Motor neuron (in vitro differentiated cells): ENCODE measurements around the gene FREM1. TPM values are rescaled to one million over a fixed set of nuclear protein-coding genes. Genes with fewer than 3 reads are reported as not detected.

ENCODE experiments used
- ATAC-seq, 8 experiments: fragments of 200-7000 bp; cut with Tn5 transposase; replicated peaks in 6 of 8; 2 replicates each; pipeline ENCODE4 v1.8.0; 2021; ENCODE audit warnings: mild to moderate bottlenecking in 8 of 8, moderate library complexity in 8 of 8
- H3K27ac ChIP-seq, 2 donors: fragments of 250-450 bp; sonication (Bioruptor Pico); 2 replicates each; pipeline ENCODE4 v1.9.0; 2021; ENCODE audit warnings: antibody characterized with exemption in 2 of 2, mild to moderate bottlenecking in 2 of 2, moderate library complexity in 1 of 2
- H3K4me1 ChIP-seq, 2 donors: fragments of 250-450 bp; sonication (Bioruptor Pico); replicated peaks in 1 of 2; 2 replicates each; pipeline ENCODE4 v1.6.1; 2021; ENCODE audit warnings: antibody characterized with exemption in 2 of 2, mild to moderate bottlenecking in 2 of 2, moderate library complexity in 1 of 2
- H3K4me3 ChIP-seq, 5 donors: fragments of 250-450 bp; sonication (Bioruptor Pico); 2 replicates each; pipeline ENCODE4 v1.9.0; 2021; ENCODE audit warnings: antibody characterized with exemption in 5 of 5, mild to moderate bottlenecking in 5 of 5, moderate library complexity in 4 of 5
- WGBS, 10 experiments: fragments of 450-650 bp; shearing (Covaris generic); methylation state at CpG; one replicate each; pipeline ENCODE4 v1.0.0; 2022; 5-methylcytosine and 5-hydroxymethylcytosine counted together
- in situ Hi-C, 9 experiments: fragments of 400-800 bp; cut with MboI; loops; one replicate each; pipeline ENCODE4 v1.15.0; 2021; ENCODE audit warnings: low sequenced_read_pairs in 9 of 9, low pct_unique_long_range_greater_than_20kb in 2 of 9; ENCODE audit not compliant: unreplicated experiment in 9 of 9
- total RNA-seq, 8 experiments: library from RNA; unstranded; fragments of 300-600 nt; gene quantifications; 2 replicates each; pipeline versions ENCODE4 v1.2.3 to v1.2.4, GENCODE V29; 2022

The FREM1 gene
- total RNA-seq, 8 experiments from 2014 or later = 0.42 to 55.6 (median 1.7) TPM

GRCh38 chr9:14857449-14858305 lies 52.6 kb downstream of the FREM1 start:
- Histone ChIP-seq H3K27ac (no peak overlapping the region), H3K4me1 (no peaks in the 10 kb centered on the region), H3K4me3 (no peak overlapping the region)
- no peak for ATAC-seq
- 54 to 100% (median 94%) methylated on average over 1 to 7 of the region's 7 CpGs; no CpG with 5 or more reads in 1 of the 10 experiments for WGBS, 10 experiments
- in situ Hi-C loops = no loop called here

DNA sequence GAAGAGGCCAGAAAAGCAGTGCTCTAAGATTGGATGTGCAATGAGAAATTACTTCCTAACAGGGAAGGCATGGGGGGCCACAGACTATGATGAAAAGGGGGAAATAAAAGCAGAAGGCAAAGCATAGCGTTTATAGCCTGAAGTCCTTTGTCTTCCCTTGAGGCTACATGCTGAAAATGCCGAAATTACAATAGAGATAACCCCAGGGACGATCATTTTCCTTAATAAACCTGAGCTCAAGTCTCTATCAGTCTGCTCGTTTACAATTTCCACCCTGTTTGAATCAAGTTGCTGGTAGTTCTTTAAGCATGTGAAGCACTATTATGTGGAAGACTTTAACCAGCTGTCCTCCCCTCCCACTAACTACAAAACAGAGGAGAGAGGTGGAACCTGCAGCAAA lies 60.4 kb downstream of the FREM1 start:
- peaks cover 0 to 3% of the 10 kb centered on the region in 2 donors for H3K4me1 ChIP-seq
- WGBS, 10 experiments = 0 to 57% (median 40%) methylated on average over 1 to 4 of the region's 4 CpGs; no CpG with 5 or more reads in 2 of the 10 experiments
- H3K4me3 ChIP-seq = no peak overlapping the region
- no peak for ATAC-seq
- no peak overlapping the region for H3K27ac ChIP-seq
- in situ Hi-C loops = no loop called here

DNA sequence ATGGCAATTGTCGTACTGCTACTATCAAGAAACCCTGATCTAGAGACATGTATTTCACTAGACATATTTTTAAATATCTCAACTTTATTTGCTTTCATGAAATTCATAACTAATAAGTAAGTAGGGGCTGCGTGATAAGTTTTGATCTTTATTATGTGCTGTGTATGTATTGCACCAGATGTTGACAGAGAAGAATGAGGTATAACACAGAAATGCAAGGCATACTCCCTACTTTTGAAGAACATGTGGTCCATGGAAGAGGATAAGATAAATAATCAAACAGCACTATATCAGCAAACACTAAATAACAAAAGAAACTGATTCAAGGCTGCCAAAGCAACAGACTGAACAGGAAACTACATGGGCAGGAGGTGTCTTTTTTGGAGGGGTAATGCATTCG lies 60.9 kb downstream of the FREM1 start:
- WGBS, 10 experiments = 47 to 100% (median 84%) methylated on average over 1 to 3 of the region's 3 CpGs
- no peak overlapping the region for H3K27ac ChIP-seq
- in situ Hi-C loops = no loop called here
- H3K4me3 ChIP-seq = no peak overlapping the region
- no peak for ATAC-seq
- peaks cover 0 to 3% of the 10 kb centered on the region in 2 donors for H3K4me1 ChIP-seq

DNA sequence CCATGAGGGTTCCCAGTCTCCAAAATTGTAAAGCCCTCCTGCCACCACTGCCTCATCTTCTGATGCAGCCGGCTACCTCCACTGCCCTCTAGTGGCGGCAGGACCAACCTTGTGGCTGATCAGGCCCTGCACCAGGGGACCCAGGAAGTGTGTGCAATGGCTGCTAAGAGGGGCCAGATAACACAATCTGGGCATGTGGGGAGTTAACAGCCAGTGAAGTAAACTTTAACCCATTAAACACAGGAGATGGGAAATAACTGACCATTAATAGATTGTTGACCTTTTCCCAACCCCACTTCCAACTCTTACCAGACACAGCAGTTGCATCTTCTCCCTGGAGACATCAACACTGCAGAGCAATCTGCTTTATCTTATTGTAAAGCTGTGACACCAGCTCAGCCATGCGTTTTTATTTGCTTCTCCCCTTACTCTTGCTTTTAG lies 63.3 kb downstream of the FREM1 start:
- ATAC-seq = peak in 5 of 8 experiments; percentile 34 to 90 (median 81)
- no peak overlapping the region for H3K27ac ChIP-seq
- H3K4me1 ChIP-seq = peaks cover 0 to 3% of the 10 kb centered on the region in 2 donors
- 20 to 40% (median 25%) methylated on average over 1 to 2 of the region's 3 CpGs; no CpG with 5 or more reads in 6 of the 10 experiments for WGBS, 10 experiments
- H3K4me3 ChIP-seq = no peak overlapping the region
- in situ Hi-C loops = no loop called here

GRCh38 chr9:14843163-14843562 lies 67.1 kb downstream of the FREM1 start:
- WGBS, 10 experiments = 17 to 100% (median 54%) methylated on average over 1 to 2 of the region's 2 CpGs; no CpG with 5 or more reads in 4 of the 10 experiments
- Histone ChIP-seq H3K4me1 (peaks cover 0 to 3% of the 10 kb centered on the region in 2 donors), H3K27ac (no peak overlapping the region), H3K4me3 (no peak overlapping the region)
- ATAC-seq = no peak
- in situ Hi-C loops = no loop called here

GRCh38 chr9:14842269-14842668 lies 68.0 kb downstream of the FREM1 start:
- Histone ChIP-seq H3K27ac (no peak overlapping the region), H3K4me3 (no peak overlapping the region), H3K4me1 (peaks cover 0 to 3% of the 10 kb centered on the region in 2 donors)
- 40 to 100% (median 90%) methylated on average over 1 to 6 of the region's 10 CpGs; no CpG with 5 or more reads in 3 of the 10 experiments for WGBS, 10 experiments
- no peak for ATAC-seq
- in situ Hi-C loops = no loop called here

DNA sequence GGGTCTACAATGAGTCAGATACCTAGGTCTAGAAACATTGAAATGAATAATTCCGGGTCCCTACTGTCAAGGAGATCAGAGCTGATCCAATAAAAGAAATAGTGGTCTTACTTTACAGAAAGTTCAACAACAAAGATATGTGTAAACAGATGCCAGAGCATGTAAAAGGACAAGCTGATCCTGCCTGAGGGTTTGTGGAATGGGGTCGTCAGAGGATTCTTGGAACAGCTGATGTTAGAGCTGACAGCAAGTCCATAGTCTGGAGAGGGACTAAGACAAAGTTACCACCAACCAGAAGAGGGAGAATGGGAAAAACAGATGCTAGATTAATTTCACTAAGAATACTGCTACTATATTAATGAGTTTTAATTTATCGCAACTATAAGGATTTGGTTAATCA lies 71.5 kb downstream of the FREM1 start:
- 30 to 95% (median 75%) methylated on average over 1 to 3 of the region's 3 CpGs; no CpG with 5 or more reads in 2 of the 10 experiments for WGBS, 10 experiments
- in situ Hi-C loops = no loop called here

DNA sequence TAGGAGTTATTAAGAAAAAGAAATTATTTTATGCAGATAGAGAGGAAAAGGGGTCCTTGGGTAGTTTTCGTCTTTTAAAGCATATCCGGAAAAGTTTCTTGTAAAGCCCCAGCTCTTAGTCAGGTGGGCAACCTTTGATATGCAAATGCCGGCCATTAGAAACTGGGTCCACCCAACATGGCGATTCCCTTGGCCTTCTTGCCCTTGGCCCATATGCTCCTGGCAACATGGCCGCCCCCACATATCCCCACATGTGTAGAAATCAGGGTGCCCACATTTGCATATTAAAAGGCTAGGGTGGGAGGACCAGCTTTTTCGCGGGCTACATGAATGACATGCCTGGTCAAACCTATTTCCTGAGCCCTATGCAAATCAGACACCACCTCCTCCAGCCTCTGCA lies 73.3 kb downstream of the FREM1 start:
- H3K4me1 ChIP-seq = no peaks in the 10 kb centered on the region
- ATAC-seq = no peak
- WGBS, 10 experiments = 71 to 100% (median 96%) methylated on average over 1 to 4 of the region's 7 CpGs; no CpG with 5 or more reads in 2 of the 10 experiments
- no peak overlapping the region for H3K4me3 ChIP-seq
- in situ Hi-C loops = no loop called here
- H3K27ac ChIP-seq = no peak overlapping the region

More for the DNA sequence above, 71.5 kb downstream of the FREM1 start:
- Histone ChIP-seq H3K4me3 (no peak overlapping the region), H3K4me1 (no peaks in the 10 kb centered on the region), H3K27ac (no peak overlapping the region)
- ATAC-seq = no peak

DNA sequence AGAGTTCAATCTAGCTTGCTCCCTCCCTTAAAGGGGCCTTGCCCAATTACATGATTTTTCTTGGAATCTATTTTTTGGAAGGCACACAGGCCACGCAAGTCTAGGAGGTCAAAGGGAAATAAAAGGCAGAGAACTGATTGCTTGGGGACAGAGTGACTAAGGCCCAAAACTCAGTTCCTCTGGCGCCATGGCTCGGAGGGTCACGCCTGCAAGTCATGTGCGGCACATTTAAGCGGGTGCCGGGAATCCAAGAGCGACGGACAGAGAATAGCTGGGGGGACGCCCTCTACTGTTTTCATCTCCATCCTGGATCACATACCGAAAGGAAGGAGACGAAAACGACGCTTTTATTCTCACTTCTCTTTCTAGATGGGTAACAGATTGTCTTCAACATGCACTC lies 78.6 kb downstream of the FREM1 start:
- WGBS, 10 experiments = 55 to 100% (median 97%) methylated on average over 1 to 14 of the region's 14 CpGs; no CpG with 5 or more reads in 4 of the 10 experiments
- Histone ChIP-seq H3K27ac (no peak overlapping the region), H3K4me3 (no peak overlapping the region), H3K4me1 (no peaks in the 10 kb centered on the region)
- ATAC-seq = no peak
- in situ Hi-C loops = no loop called here

DNA sequence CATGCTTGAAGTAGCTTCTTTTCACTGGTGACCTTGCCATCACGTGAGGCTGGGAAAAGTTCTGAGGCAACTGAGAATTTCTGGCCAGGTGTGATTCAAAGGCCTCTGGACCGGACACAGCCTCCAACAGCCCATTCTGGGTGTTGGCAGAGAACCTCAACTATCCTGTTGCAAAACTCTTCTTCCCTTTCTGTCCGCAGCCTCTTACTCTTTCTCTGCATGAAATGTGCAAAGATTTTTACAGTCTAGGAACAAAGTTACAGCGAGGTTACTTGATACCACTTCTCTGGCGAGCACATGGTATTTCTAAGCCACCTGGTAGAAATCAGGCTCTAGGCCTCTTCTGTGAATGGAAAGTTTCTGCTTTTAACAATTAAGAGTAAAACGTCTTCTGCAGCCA lies 79.2 kb downstream of the FREM1 start:
- in situ Hi-C loops = no loop called here
- Histone ChIP-seq H3K27ac (no peak overlapping the region), H3K4me1 (no peaks in the 10 kb centered on the region), H3K4me3 (no peak overlapping the region)
- ATAC-seq = no peak
- WGBS, 10 experiments = 18 to 100% (median 91%) methylated on average over 1 to 6 of the region's 6 CpGs

GRCh38 chr9:14830057-14830456 lies 80.2 kb downstream of the FREM1 start:
- WGBS, 10 experiments = 0 to 100% (median 88%) methylated on average over 1 of the region's 1 CpG; no CpG with 5 or more reads in 5 of the 10 experiments
- Histone ChIP-seq H3K27ac (no peak overlapping the region), H3K4me1 (no peaks in the 10 kb centered on the region), H3K4me3 (no peak overlapping the region)
- no peak for ATAC-seq
- in situ Hi-C loops = no loop called here

DNA sequence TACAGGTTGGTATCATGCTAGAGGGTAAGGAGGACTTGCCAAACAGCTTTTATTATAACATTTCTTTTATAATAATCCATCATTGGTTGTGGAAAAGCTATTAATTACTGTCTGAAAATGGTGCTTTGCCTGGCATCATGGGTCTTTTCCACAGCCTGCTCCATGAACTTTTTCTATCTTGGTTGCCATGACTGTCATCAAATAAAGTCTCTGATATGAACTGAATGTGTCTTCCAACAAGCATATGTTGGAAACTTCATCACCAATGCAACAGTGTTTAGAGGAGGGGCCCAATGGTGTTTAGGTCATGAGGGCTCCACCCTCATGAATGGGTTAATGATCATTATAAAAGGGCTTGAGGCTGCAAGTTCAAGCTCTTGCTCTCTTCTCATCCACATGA lies 81.0 kb downstream of the FREM1 start:
- Histone ChIP-seq H3K4me3 (no peak overlapping the region), H3K27ac (no peak overlapping the region), H3K4me1 (no peaks in the 10 kb centered on the region)
- no peak for ATAC-seq
- in situ Hi-C loops = no loop called here

- Histone ChIP-seq H3K4me3 (no peak overlapping the region), H3K4me1 (no peaks in the 10 kb centered on the region), H3K27ac (no peak overlapping the region)
- ATAC-seq = no peak
- in situ Hi-C loops = no loop called here
- WGBS, 10 experiments = 80 to 94% (median 90%) methylated on average over 1 to 2 of the region's 3 CpGs; no CpG with 5 or more reads in 7 of the 10 experiments
These were observed 82.4 kb downstream of the FREM1 start for GRCh38 chr9:14827805-14828204.
